ENCODE results near the gene GRID2. TPM values are rescaled to one million over a fixed set of nuclear protein-coding genes. Genes with fewer than 3 reads are reported as not detected.

The GRID2 gene
- total and polyA plus RNA-seq, 2 of the 13 experiments (the other 11 are each of a cell fraction or from before 2014, with no cell fraction given): not detected

DNA sequence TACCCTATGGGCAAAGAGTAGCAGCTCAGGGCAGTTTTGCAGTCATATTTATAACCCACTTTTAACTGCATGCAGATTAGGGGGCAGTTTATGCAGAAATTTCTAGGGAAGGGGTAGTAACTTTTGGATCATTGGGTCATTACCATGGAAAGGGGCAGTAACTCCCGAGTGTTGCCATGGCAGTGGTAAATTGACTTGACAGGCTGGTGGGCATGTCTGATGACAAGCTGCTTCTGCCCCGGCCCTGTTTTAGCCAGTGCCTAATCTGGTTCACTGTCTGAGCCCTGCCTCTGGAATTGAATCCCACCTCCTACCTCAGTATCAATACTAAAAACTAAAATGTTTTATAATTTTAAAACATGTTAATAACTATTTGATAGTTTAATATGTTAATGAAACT, 1162.7 kb downstream of the GRID2 start:
- Histone ChIP-seq H3K4me1 (ENCODE audit: insufficient read depth, low read length) (no peaks in the 10 kb centered on the region), H3K9ac (ENCODE audit: insufficient read depth, low read depth, low read length) (no peak overlapping the region), H3K79me2 (ENCODE audit: insufficient read depth, low read length) (no peaks in the 10 kb centered on the region), H3K4me2 (ENCODE audit: low read depth, low read length) (no peak overlapping the region), H3K36me3 (replicated peaks in 1 of 2; ENCODE audit: control insufficient read depth in 1 of 2, insufficient read depth in 2 of 2, low read length in 2 of 2) (no peaks in the 10 kb centered on the region), H2AFZ (ENCODE audit: low read length) (no peak overlapping the region), H3K9me3 (ENCODE audit: low read length) (no peaks in the 10 kb centered on the region), H3K27ac (ENCODE audit: extremely low read length, insufficient read depth, low read length) (no peak overlapping the region), H4K20me1 (ENCODE audit: insufficient read depth, low read length) (no peaks in the 10 kb centered on the region), H3K4me3 (replicated peaks in 1 of 3; ENCODE audit: insufficient read depth in 1 of 3, low read depth in 2 of 3, low read length in 3 of 3) (no peak overlapping the region), H3K27me3 (ENCODE audit: control insufficient read depth in 1 of 2, insufficient read depth in 2 of 2, low read length in 2 of 2) (no peaks in the 10 kb centered on the region)
- WGBS (ENCODE audit: low lambda C conversion rate): 8% methylated on average over 2 of the region's 2 CpGs
- in situ Hi-C loops (cut with HindIII; ENCODE audit: extremely low pct_ligation_motif_present, low pct_unique_long_range_greater_than_20kb) (no loop called here), intact Hi-C loops (cut with micrococcal nuclease; ENCODE audit: unreplicated experiment) (no loop called here)
- POLR2A ChIA-PET: no interaction called here
- CTCF ChIA-PET (ENCODE audit: low intra/inter-chr PET ratio, low total read pairs): no interaction called here
- BruUV-seq (replicated peaks): no TSS peak
- ATAC-seq (no peak), DNase-seq (ENCODE audit: low spot score) (no peak), FAIRE-seq (no peak)
- TF ChIP-seq ZNF615 (CRISPR knock-in tag; IDR thresholded peaks at IDR 0.05; ENCODE audit: borderline replicate concordance) (no peak), SP1 (IDR thresholded peaks at IDR 0.05) (no peak), SP1 (CRISPR knock-in tag; IDR thresholded peaks at IDR 0.05) (no peak), HNF4A (CRISPR knock-in tag; IDR thresholded peaks at IDR 0.05) (no peak), ZNF720 (CRISPR knock-in tag; IDR thresholded peaks at IDR 0.05) (no peak), PITX1 (CRISPR knock-in tag; IDR thresholded peaks at IDR 0.05) (no peak), MAFF (IDR thresholded peaks at IDR 0.05; ENCODE audit: low read depth, low read length) (no peak), MEIS1 (CRISPR knock-in tag; IDR thresholded peaks at IDR 0.05; ENCODE audit: borderline replicate concordance) (no peak), ELF4 (CRISPR knock-in tag; IDR thresholded peaks at IDR 0.05; ENCODE audit: borderline replicate concordance) (no peak), ZNF251 (CRISPR knock-in tag; IDR thresholded peaks at IDR 0.05) (no peak), HOXA9 (CRISPR knock-in tag; IDR thresholded peaks at IDR 0.05; ENCODE audit: borderline replicate concordance) (no peak), ZNF564 (CRISPR knock-in tag; IDR thresholded peaks at IDR 0.05) (no peak), STAG1 (CRISPR knock-in tag; IDR thresholded peaks at IDR 0.05) (no peak), AHR (CRISPR knock-in tag; IDR thresholded peaks at IDR 0.05) (no peak), GFI1 (CRISPR knock-in tag; IDR thresholded peaks at IDR 0.05; ENCODE audit: borderline replicate concordance) (no peak)
- TF ChIP-seq, protein P1, sequence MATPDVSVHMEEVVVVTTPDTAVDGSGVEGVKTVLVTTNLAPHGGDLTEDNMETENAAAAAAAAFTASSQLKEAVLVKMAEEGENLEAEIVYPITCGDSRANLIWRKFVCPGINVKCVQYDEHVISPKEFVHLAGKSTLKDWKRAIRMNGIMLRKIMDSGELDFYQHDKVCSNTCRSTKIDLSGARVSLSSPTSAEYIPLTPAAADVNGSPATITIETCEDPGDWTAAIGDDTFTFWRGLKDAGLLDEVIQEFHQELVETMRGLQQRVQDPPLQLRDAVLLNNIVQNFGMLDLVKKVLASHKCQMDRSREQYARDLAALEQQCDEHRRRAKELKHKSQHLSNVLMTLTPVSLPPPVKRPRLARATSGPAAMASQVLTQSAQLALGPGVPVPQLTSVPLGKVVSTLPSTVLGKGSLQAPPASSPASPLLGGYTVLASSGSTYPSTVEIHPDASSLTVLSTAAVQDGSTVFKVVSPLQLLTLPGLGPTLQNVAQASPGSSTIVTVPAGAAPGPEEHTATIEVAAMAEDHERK (CRISPR knock-in tag; IDR thresholded peaks at IDR 0.05; ENCODE audit: low read depth): no peak
- TF ChIP-seq, protein P2, sequence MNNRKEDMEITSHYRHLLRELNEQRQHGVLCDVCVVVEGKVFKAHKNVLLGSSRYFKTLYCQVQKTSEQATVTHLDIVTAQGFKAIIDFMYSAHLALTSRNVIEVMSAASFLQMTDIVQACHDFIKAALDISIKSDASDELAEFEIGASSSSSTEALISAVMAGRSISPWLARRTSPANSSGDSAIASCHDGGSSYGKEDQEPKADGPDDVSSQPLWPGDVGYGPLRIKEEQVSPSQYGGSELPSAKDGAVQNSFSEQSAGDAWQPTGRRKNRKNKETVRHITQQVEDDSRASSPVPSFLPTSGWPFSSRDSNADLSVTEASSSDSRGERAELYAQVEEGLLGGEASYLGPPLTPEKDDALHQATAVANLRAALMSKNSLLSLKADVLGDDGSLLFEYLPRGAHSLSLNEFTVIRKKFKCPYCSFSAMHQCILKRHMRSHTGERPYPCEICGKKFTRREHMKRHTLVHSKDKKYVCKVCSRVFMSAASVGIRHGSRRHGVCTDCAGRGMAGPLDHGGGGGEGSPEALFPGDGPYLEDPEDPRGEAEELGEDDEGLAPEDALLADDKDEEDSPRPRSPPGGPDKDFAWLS (CRISPR knock-in tag; IDR thresholded peaks at IDR 0.05; ENCODE audit: borderline replicate concordance): no peak

Measured in HepG2 (cell line).